Stimulated activated CD8-positive, alpha-beta memory T cell treated with anti-CD3 and anti-CD28 coated beads, Interleukin-4, amount 100 ng/mL, for 48 hours (primary cell): ENCODE results near the gene TAF13.

Experiments used
- DNase-seq: peaks from one replicate; pipeline ENCODE4 v3.0.0-alpha.2; 2020

TAF13 gene

DNA sequence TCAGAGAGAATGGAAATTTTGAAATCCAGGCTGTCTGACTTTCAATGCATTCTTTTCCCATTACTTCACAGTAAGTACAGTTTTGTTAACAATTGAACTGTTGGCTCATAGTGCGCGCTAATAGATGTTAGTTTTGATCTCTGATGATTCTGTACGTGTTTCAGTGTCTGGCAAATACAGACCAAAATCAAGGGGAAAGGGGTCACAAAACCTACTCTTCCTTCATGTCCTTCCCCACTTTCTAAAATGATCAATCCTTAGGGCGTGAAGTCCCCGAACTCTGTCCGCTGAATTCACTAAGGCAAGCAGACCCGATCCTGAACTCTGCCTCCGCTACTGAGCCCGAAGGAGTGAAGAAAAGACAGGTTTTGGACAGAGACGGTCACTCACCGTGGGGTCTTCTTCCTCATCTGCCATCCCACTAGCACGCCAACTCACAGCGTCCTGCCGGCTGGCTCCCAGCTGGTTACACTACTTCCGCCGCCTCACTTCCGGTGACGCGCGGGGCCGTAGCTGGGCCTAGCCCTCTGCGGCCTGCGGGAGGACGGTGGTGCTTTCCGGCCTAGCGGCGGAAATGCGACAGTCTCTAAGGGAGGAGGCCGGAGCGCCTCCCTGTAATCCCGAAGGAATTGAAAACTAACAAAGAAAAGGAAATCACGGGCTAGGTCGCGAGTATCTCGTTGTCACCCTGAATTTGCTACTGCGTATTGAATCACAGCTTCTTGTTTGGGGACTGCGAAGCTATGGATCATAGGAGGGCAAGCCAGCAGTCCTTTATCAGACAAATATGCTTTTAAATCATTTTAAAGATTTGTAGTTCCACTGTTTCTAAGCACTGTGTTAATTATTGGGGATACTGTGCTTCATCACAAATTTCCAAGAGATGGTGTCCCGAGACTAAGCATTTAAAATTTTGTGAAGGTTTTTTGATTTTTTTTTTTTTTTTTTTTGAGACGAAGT lies at the start of gene TAF13:
TSS of gene TAF13 (minus strand) at position 473 of the 960 bp plus-strand sequence. CDS start at position 417, 56 bp downstream.
- DNase-seq, result peak; percentile 93

DNA sequence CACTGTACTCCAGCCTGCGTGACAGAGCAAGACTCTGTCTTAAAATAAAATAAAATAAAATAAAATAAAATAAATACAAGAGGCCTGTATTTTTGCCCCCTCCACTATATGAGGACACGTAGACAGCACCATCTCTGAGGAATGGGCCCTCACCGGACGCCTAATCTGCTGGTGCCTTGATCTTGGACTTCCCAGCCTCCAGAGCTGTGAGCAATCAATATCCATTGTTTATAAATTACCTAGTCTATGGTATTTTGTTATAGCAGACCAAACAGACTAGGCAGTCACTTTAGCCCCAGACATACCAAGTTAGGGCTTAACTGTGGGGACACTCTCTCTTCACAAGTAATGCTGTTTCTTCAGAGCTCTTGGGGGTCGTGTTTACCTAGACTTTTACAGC lies 44.6 kb upstream of the TAF13 start:
- DNase-seq, result no peak

GRCh38 chr1:109118089-109118488 lies 42.3 kb upstream of the TAF13 start:
- no peak for DNase-seq

DNA sequence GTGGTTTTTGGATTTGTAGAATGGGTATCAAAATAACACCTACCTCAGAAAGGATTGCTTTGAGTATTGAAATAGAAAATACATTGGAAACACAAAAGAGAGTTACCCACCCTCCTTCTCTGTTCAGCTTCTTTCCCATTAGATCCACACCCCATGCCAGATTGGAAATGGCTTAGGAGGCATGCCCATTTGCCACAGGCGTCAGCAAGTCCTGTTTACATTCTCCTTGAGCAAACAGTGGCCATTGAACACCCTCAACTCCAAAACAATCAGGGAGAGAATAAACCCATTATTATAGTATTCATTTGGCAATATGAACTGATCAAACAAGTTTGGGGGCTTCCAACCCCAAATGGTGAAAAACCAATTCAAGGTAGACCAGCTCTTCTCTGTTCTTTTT lies 40.5 kb upstream of the TAF13 start:
- no peak for DNase-seq

DNA sequence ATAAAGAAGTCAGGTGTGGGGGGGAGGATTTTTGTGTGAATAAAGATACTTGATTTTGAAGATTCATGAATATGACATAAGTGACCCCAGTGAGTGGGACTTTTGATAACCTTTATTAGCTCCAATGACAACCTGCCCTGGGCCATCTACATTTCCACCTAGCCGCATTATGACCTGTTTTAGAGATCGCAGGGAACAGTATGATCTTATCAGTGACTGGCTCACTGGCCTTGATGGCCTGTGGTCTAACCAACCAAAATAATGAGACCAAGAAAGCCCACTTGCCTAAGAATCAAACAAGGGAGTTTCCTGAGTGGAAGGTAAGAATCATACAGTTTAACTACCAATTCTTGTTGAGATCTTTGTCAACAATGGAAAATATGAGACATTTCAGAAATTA lies 39.9 kb upstream of the TAF13 start:
- no peak for DNase-seq

GRCh38 chr1:109114342-109114674 lies 38.5 kb upstream of the TAF13 start:
- DNase-seq, result no peak

- DNase-seq, result peak; percentile 81
These were observed 38.0 kb upstream of the TAF13 start, which contains the start of gene ELAPOR1 for GRCh38 chr1:109113590-109114341. ELAPOR1 (plus strand) TSS chr1:109114115; CDS start chr1:109114184, 69 bp downstream.

GRCh38 chr1:109112652-109113285 lies 37.0 kb upstream of the TAF13 start:
- peak; percentile 98 for DNase-seq

GRCh38 chr1:109112056-109112651 lies 36.4 kb upstream of the TAF13 start:
- no peak for DNase-seq

GRCh38 chr1:109111386-109112055 lies 35.7 kb upstream of the TAF13 start:
- DNase-seq, result no peak

DNA sequence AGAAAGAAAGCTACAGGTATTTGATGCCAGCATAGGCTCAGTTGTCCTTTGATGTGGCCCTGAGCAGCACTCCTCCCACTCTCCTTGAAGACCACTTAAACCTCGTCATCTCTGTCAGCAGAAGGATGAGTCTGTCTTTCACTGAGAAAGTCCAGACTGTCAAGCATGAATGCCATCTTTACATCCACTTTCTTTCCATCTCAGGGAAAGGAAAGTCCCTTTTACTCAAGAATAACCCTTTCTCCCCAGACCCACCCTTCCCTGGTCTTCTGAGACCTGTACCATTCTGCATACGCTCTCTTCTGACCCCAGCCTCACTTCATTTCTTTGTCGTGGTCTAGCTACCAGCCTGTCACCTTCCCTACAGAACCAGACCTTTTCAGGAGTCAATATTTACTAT lies 34.1 kb upstream of the TAF13 start:
- no peak for DNase-seq

GRCh38 chr1:109107785-109108184 lies 32.0 kb upstream of the TAF13 start:
- DNase-seq, result no peak

DNA sequence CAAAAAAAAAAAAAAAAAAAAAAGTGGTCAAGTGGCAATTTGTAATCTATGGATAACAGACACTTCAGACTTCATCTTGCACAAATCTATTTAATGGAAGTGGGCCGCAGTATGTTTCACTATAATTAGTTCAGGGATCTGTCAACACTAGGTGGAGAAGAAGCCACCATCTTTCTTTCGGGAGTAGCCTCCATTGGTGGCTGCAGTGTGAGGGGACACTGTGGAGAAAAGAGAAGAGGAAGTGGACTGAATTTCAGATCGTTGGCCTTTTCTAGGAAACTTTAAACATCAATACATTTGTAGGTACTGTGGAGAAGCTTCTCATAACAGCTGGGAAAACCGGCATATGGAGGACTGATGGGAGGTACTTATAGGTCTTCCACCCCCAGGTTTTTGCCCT lies 30.1 kb upstream of the TAF13 start:
- DNase-seq, result no peak

DNA sequence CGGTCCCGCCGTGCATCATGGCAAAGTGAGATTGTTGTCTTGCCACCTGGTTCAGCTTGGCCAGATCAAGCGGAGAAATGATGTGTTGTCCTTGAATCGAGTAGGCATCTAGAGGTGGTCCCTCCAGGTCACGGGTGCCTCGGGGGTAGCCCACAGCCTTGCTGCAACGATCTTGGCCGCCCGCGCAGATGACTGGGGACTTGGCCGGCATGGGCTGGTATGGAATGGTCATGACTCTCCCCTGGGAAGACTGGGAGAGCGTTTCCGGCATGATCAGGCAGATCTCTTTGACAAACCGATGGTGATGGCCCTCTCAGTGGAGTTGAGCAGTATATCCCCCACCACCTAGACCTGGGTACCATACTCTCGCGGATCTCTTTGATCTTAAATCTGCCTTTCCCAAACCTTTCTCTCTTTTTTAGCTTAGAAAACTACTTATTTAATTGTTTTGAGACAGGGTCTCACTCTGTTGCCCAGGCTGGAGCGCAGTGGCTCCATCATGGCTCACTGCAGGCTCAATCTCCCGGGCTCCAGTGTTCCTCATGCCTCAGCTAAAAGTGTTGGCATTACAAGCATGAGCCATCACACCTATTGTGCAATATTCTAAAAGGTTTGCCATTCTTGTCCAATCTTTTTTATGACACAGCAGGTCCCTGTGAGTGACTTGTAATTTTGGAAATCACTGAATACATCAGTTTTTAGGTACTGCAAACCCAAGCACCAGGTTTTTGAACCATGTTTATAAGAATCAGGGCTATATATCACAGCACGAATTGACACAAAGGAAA lies 28.8 kb upstream of the TAF13 start:
- DNase-seq, result no peak

- DNase-seq, result peak; percentile 98
These were observed 24.4 kb upstream of the TAF13 start for GRCh38 chr1:109099938-109100773.

- no peak for DNase-seq
These were observed 20.3 kb upstream of the TAF13 start for GRCh38 chr1:109096120-109096519.

- no peak for DNase-seq
These were observed 19.8 kb upstream of the TAF13 start for GRCh38 chr1:109095631-109096030.

DNA sequence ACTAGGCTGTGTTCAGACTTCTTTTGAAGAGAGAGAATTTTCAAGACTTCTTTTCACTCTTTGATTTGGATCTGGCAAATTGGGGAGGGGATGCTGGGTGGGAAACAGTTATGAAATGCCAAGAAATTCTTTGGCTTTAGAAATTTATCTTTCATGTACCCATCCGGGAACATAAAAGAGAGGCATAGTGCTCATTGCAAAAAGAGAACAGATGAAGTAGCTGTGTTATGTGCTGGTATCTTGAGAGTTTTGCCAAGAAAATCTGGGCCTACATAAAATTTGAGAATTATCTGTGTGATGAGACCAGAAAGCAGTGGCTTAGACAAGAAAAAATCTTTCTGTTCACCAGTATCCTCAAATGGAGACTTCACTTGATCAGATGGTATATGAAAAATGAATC lies 19.1 kb upstream of the TAF13 start:
- DNase-seq, result no peak

- DNase-seq, result no peak
These were observed 18.6 kb upstream of the TAF13 start for GRCh38 chr1:109094377-109094803.

GRCh38 chr1:109091839-109092193 lies 16.0 kb upstream of the TAF13 start:
- no peak for DNase-seq
